ENCODE data around the gene ACOT7. TPM values are rescaled to one million over a fixed set of nuclear protein-coding genes. Genes with fewer than 3 reads are reported as not detected.
A peak's percentile ranks its signal among the peaks of the same experiment; 100 is the strongest.

The ACOT7 gene
- polyA plus RNA-seq, 1 experiment: 157 TPM

DNA sequence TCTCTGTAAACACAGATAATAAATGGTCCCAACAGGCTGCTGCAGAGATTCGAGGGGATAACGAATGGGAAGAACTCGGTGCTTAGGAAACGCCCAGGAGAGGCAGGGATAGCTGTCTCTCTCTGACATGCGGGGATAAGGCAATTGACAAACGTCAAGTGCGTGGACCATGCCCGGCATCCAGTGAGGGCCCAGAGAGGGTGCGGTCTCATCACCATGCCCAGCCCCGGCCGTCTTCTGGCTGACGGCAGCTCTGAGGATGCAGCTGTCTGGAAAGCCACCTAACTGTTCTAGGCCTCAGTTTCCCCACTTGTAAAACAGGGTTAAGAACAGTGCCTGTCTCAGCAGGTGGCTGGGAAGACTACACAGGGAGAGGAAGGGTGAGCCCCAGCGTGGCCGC, 48.1 kb downstream of the ACOT7 start:
- POLR2A ChIA-PET: no interaction called here
- no peak for DNase-seq (ENCODE audit: low read depth)
- TF ChIP-seq, protein P1, sequence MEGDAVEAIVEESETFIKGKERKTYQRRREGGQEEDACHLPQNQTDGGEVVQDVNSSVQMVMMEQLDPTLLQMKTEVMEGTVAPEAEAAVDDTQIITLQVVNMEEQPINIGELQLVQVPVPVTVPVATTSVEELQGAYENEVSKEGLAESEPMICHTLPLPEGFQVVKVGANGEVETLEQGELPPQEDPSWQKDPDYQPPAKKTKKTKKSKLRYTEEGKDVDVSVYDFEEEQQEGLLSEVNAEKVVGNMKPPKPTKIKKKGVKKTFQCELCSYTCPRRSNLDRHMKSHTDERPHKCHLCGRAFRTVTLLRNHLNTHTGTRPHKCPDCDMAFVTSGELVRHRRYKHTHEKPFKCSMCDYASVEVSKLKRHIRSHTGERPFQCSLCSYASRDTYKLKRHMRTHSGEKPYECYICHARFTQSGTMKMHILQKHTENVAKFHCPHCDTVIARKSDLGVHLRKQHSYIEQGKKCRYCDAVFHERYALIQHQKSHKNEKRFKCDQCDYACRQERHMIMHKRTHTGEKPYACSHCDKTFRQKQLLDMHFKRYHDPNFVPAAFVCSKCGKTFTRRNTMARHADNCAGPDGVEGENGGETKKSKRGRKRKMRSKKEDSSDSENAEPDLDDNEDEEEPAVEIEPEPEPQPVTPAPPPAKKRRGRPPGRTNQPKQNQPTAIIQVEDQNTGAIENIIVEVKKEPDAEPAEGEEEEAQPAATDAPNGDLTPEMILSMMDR (IDR thresholded peaks at IDR 0.05; ENCODE audit: insufficient read depth, low read depth, low read length): no peak

DNA sequence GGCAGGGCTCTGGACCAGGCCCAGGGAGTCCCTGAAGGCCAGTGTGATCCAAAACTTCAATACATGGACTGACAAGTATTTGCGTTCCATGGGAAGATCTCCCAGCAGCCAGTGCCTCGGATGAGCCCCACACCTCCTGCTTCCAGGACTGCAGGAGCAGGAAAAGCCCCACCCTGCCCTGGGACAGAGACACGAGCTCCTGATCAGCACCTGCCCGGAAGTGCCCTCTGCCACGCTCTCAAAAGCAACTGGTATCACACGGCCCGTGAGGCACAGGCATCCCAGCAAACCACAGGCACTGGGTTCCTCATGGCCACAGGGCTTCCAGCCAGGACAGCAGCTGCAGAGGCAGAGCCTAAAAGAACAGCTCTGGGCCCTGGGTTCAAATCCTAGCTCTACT, 48.6 kb downstream of the ACOT7 start:
- TF ChIP-seq, protein P1 (IDR thresholded peaks at IDR 0.05; ENCODE audit: insufficient read depth, low read depth, low read length): no peak
- DNase-seq (ENCODE audit: low read depth): no peak
- ChIA-PET CTCF (interaction anchor here (1.1 to 13.4 kb wide), 9 partner anchors 8 to 103 kb away, joined by 3 to 264 read pairs (median 5); no protein-coding TSS in a partner anchor), POLR2A (no interaction called here)
- H3K36me3 ChIP-seq (ENCODE audit: control insufficient read depth, insufficient read depth, low read length): peaks cover 1% of the 10 kb centered on the region; the same call in 1 of the 2 replicates
- H3K27me3 ChIP-seq (ENCODE audit: control insufficient read depth, insufficient read depth, low read length): no peaks in the 10 kb centered on the region
- H3K4me3 ChIP-seq (ENCODE audit: low read depth, low read length): no peak overlapping the region

More for the DNA sequence above, 48.1 kb downstream of the ACOT7 start:
- Histone ChIP-seq H3K27me3 (ENCODE audit: control insufficient read depth, insufficient read depth, low read length) (no peaks in the 10 kb centered on the region), H3K4me3 (ENCODE audit: low read depth, low read length) (no peak overlapping the region), H3K36me3 (ENCODE audit: control insufficient read depth, insufficient read depth, low read length) (peaks cover 1% of the 10 kb centered on the region; the same call in 1 of the 2 replicates)
- CTCF ChIA-PET: interaction anchor here (1.1 to 13.4 kb wide), 6 partner anchors 7 to 96 kb away, joined by 3 to 264 read pairs (median 7); no protein-coding TSS in a partner anchor

DNA sequence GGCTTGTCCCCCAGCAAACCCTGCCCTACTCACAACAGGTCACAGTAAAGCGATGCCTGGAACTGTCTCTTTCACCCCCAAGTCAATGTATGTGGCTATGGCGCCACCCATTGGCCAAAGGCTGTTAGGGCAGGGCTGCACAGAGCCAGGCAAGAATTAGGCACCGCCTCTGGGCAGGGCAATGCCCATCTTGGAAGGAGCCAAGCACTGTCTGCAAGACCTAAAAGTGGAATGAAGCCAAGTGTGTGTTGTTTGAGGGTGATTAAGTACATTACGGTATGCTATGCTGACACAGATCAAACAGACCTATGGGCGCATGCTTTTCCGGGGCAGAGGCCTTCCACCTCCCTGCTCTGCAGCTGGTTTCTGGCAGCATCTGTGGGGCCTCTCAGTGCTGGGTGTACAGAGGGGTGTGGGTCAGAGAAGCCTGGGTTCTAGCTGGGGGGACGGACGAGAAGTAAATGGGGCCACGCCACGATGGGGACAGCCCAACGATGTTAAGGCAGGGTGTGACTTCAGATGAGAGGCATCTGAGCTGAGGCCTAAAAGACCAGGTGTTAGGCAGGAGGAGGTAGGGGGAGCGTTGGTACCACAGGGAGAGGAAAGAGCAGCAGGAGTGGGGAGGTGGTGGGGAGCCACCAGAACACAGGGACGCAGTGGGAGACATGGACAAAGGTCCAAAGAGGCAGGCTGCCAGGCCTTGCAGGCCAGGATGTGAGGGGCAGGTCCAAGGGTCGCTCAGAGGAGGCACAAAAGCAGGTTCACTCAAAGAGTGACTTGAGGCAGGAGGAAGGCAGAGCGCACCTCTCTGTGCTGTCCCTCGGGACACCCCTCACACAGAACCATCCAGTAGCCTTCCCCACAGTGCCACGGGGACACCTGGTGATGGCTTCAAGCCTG, 49.8 kb downstream of the ACOT7 start:
- ChIA-PET POLR2A (no interaction called here), CTCF (interaction anchor here (0.7 to 13.4 kb wide), 25 partner anchors 9 to 303 kb away, joined by 3 to 264 read pairs (median 4); partner anchors contain the start of genes ACOT7, ESPN and ICMT)
- Histone ChIP-seq H3K27me3 (ENCODE audit: control insufficient read depth, insufficient read depth, low read length) (no peaks in the 10 kb centered on the region), H3K4me3 (ENCODE audit: low read depth, low read length) (no peak overlapping the region), H3K36me3 (ENCODE audit: control insufficient read depth, insufficient read depth, low read length) (peaks cover 3% of the 10 kb centered on the region; the same call in 1 of the 2 replicates)
- TF ChIP-seq, protein P1 (IDR thresholded peaks at IDR 0.05; ENCODE audit: insufficient read depth, low read depth, low read length): peak; percentile 96
- no peak for DNase-seq (ENCODE audit: low read depth)

DNA sequence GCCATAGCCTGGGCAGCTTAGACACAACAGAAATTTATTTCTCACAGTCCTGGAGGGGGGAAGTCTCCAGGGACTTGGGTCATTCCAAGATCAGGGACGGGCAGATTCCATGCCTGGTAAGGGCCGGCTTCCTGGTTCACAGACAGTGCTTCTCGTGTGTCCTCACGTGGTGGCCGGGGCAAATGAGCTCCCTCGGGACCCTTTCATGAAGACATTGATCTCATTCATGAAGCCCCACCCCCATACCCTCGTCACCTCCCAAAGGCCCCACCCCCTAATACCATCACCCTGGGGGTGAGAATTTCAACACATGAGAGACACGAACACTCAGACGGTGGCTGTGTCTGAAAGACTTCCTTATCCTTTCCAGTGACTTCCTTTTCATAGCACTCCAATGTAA, 51.5 kb downstream of the ACOT7 start:
- Histone ChIP-seq H3K36me3 (ENCODE audit: control insufficient read depth, insufficient read depth, low read length) (peaks cover 3% of the 10 kb centered on the region; the same call in 1 of the 2 replicates), H3K4me3 (ENCODE audit: low read depth, low read length) (no peak overlapping the region), H3K27me3 (ENCODE audit: control insufficient read depth, insufficient read depth, low read length) (no peaks in the 10 kb centered on the region)
- ChIA-PET POLR2A (no interaction called here), CTCF (interaction anchor here (1.0 to 13.4 kb wide), 5 partner anchors 63 to 289 kb away, joined by 3 to 264 read pairs (median 4); partner anchors contain the start of gene ICMT)
- DNase-seq (ENCODE audit: low read depth): no peak
- TF ChIP-seq, protein P1 (IDR thresholded peaks at IDR 0.05; ENCODE audit: insufficient read depth, low read depth, low read length): no peak

DNA sequence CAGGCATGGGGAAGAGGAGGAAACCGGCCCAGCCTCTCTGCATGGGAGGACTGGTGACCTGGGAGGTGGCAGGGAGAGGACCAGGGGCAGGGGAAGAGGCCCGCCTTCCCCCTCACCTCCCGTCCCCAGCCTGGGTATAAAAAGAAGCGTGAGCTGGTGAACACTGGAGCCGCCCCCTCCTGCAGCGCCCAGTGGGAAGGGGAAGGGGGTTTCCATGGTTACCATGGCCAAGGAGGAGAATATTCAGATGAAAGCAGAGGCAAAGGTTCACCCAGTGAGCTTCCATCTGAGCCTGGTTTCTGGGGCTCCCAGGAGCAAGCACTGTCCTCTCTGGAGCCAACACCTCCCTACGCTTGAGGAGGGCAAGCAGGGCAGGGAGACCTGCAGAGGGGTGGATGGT, 54.9 kb downstream of the ACOT7 start:
- H3K36me3 ChIP-seq (ENCODE audit: control insufficient read depth, insufficient read depth, low read length): peaks cover 1% of the 10 kb centered on the region; the same call in 1 of the 2 replicates
- no peaks in the 10 kb centered on the region for H3K27me3 ChIP-seq (ENCODE audit: control insufficient read depth, insufficient read depth, low read length)
- ChIA-PET POLR2A (interaction anchor here (0.6 kb wide), 1 partner anchor 108 kb away, joined by 3 read pairs; no protein-coding TSS in a partner anchor), CTCF (interaction anchor here (0.6 to 13.4 kb wide), 4 partner anchors 9 to 90 kb away, joined by 3 to 264 read pairs (median 4); no protein-coding TSS in a partner anchor)
- no peak overlapping the region for H3K4me3 ChIP-seq (ENCODE audit: low read depth, low read length)
- TF ChIP-seq, protein P1 (IDR thresholded peaks at IDR 0.05; ENCODE audit: insufficient read depth, low read depth, low read length): no peak
- no peak for DNase-seq (ENCODE audit: low read depth)

Data from BJ (cell line).